NOMO-1 (cell line): Measurements from ENCODE around the gene TIMP3.

Experiments used
- DNase-seq, 2 experiments: peaks; one replicate each; lab custom pipeline; 2025; ENCODE audit not compliant: unreplicated experiment in 2 of 2; lab: John Stamatoyannopoulos, UW

Gene TIMP3

GRCh38 chr22:32877196-32877595 lies 75.7 kb downstream of the TIMP3 start:
- DNase-seq, result no peak

GRCh38 chr22:32879550-32879949 lies 78.0 kb downstream of the TIMP3 start:
- no peak for DNase-seq

GRCh38 chr22:32880061-32880460 lies 78.6 kb downstream of the TIMP3 start:
- DNase-seq, result no peak

GRCh38 chr22:32880505-32880892 lies 79.0 kb downstream of the TIMP3 start:
- no peak for DNase-seq

GRCh38 chr22:32880893-32881596 lies 79.5 kb downstream of the TIMP3 start:
- no peak for DNase-seq

- DNase-seq, result no peak
Observed at GRCh38 chr22:32882360-32882755, 80.9 kb downstream of the TIMP3 start.

- peak; percentile 20 to 44 for DNase-seq
Observed at GRCh38 chr22:32882774-32883530, 81.4 kb downstream of the TIMP3 start.

- no peak for DNase-seq
Observed at GRCh38 chr22:32887324-32887980, 85.9 kb downstream of the TIMP3 start.

GRCh38 chr22:32888976-32889375 lies 87.5 kb downstream of the TIMP3 start:
- no peak for DNase-seq

- DNase-seq, result no peak
Observed at GRCh38 chr22:32896891-32897290, 95.4 kb downstream of the TIMP3 start.

- no peak for DNase-seq
Observed at GRCh38 chr22:32897400-32897799, 95.9 kb downstream of the TIMP3 start.

- no peak for DNase-seq
Observed at GRCh38 chr22:32900886-32901635, 99.6 kb downstream of the TIMP3 start.

GRCh38 chr22:32901925-32902324 lies 100.4 kb downstream of the TIMP3 start:
- no peak for DNase-seq

- no peak for DNase-seq
Observed at GRCh38 chr22:32903507-32903906, 102.0 kb downstream of the TIMP3 start.

- no peak for DNase-seq
Observed at GRCh38 chr22:32904044-32904443, 102.5 kb downstream of the TIMP3 start.

GRCh38 chr22:32905400-32905799 lies 103.9 kb downstream of the TIMP3 start:
- no peak for DNase-seq

- DNase-seq, result no peak
Observed at GRCh38 chr22:32909581-32910428, 108.3 kb downstream of the TIMP3 start.

- no peak for DNase-seq
Observed at GRCh38 chr22:32910429-32910772, 108.9 kb downstream of the TIMP3 start.

GRCh38 chr22:32911503-32911902 lies 110.0 kb downstream of the TIMP3 start:
- DNase-seq, result no peak
